ENCODE data around the gene COMT. TPM values are rescaled to one million over a fixed set of nuclear protein-coding genes. Genes with fewer than 3 reads are reported as not detected.
A peak's percentile ranks its signal among the peaks of the same experiment; 100 is the strongest.

Gene COMT
- total and polyA plus RNA-seq, 9 of the 15 experiments (the other 6 are each of a cell fraction or from before 2014, with no cell fraction given), result 12.5 to 351 (median 155) TPM

- CTCF ChIA-PET (ENCODE audit: low intra/inter-chr PET ratio), result no interaction called here
- DNase-seq (ENCODE audit: extremely low read depth in 1 of 4, low spot score in 3 of 4) (no peak), ATAC-seq (no peak), FAIRE-seq (no peak)
- peaks cover 36% of the 10 kb centered on the region for H4K20me1 ChIP-seq (replicated peaks; ENCODE audit: control insufficient read depth, insufficient read depth, low read length)
- no peaks in the 10 kb centered on the region for H3K79me2 ChIP-seq (ENCODE audit: control insufficient read depth, insufficient read depth, low read length)
- H3K4me3 ChIP-seq, result no peak overlapping the region
- in situ Hi-C loops (cut with MboI) (no loop called here), intact Hi-C loops (cut with micrococcal nuclease) (loop anchor here (5.0 kb wide), 2 partner anchors 136 to 161 kb away; no protein-coding TSS in a partner anchor)
- no peak overlapping the region for H3K4me2 ChIP-seq (ENCODE audit: insufficient read depth, low read length)
- peak overlapping the region in 1 of 2 experiments; percentile 36; a peak in 2 of 4 replicates for H3K9ac ChIP-seq (ENCODE audit: insufficient read depth in 1 of 2, low read depth in 2 of 2, low read length in 2 of 2)
- WGBS (ENCODE audit: insufficient coverage, low coverage, missing lambda C conversion rate), result 85% methylated on average over 15 of the region's 15 CpGs
- POLR2A ChIA-PET, result interaction anchor here (0.7 to 11.1 kb wide), 4 partner anchors 8 to 912 kb away, joined by 3 to 141 read pairs (median 4); no protein-coding TSS in a partner anchor
- TF ChIP-seq ZNF764 (CRISPR knock-in tag; IDR thresholded peaks at IDR 0.05; ENCODE audit: low read depth), result 0 out of 2 replicates have a peak, but pooled peaks have one; percentile 9
- 0 out of 4 replicates have a peak, but pooled peaks of 1 of the 2 experiments have one; percentile 22 for TF ChIP-seq TBL1XR1 (IDR thresholded peaks at IDR 0.05; ENCODE audit: low read length in 2 of 2)
- TF ChIP-seq SMC3 (conservative IDR thresholded peaks at IDR 0.05; ENCODE audit: insufficient read depth, low read depth, low read length), result no peak
- TF ChIP-seq PHB (CRISPR knock-in tag; IDR thresholded peaks at IDR 0.05), result 0 out of 2 replicates have a peak, but pooled peaks have one; percentile 26
- TF ChIP-seq E2F1 (CRISPR knock-in tag; IDR thresholded peaks at IDR 0.05), result no peak
- TF ChIP-seq MECOM (CRISPR knock-in tag; IDR thresholded peaks at IDR 0.05), result no peak
- peak; percentile 41; the same call in 1 of the 2 replicates for TF ChIP-seq POLR2G (IDR thresholded peaks at IDR 0.05; ENCODE audit: low read depth, low read length)
- TF ChIP-seq THAP12 (CRISPR knock-in tag; IDR thresholded peaks at IDR 0.05), result peak; percentile 79; the same call in 1 of the 2 replicates
- TF ChIP-seq ZNF699 (CRISPR knock-in tag; IDR thresholded peaks at IDR 0.05; ENCODE audit: insufficient replicate concordance), result peak; percentile 14
- TF ChIP-seq SETDB1 (IDR thresholded peaks at IDR 0.05; ENCODE audit: low read length), result peak; percentile 9
- no peak for TF ChIP-seq KHSRP (IDR thresholded peaks at IDR 0.05)
- H3K27me3 ChIP-seq (ENCODE audit: control insufficient read depth in 2 of 2, insufficient read depth in 2 of 2, low read length in 2 of 2), result no peaks in the 10 kb centered on the region
- no TSS peak for BruUV-seq (replicated peaks)
- H3K9me3 ChIP-seq (replicated peaks; ENCODE audit: control insufficient read depth, insufficient read depth, low read depth, low read length), result no peaks in the 10 kb centered on the region
- no peak overlapping the region for H2AFZ ChIP-seq (ENCODE audit: low read depth, low read length)
- H3K9me1 ChIP-seq (ENCODE audit: control insufficient read depth, insufficient read depth, low read length), result peaks cover 12% of the 10 kb centered on the region
- H3K27ac ChIP-seq (ENCODE audit: extremely low read depth, low read depth, low read length), result no peak overlapping the region
- peaks cover 19% of the 10 kb centered on the region; the same call in 1 of the 3 replicates for H3K36me3 ChIP-seq (ENCODE audit: control insufficient read depth, insufficient read depth, low read length)
- H3K4me1 ChIP-seq (replicated peaks in 1 of 2; ENCODE audit: control insufficient read depth in 2 of 2, insufficient read depth in 2 of 2, low read length in 2 of 2), result peaks cover 24 to 70% of the 10 kb centered on the region in 2 experiments
Measured at GRCh38 chr22:19893363-19893762, 48.2 kb upstream of the COMT start.
